Activated T-helper 1 cell treated with anti-CD3 and anti-CD28 coated beads, Interleukin-2, amount 50 U/mL, for 16 hours (primary cell): Measurements from ENCODE around the gene FTCD.
A peak's percentile ranks its signal among the peaks of the same experiment; 100 is the strongest.
"Not testable (repeated sequence)": the region's sequence is repeated elsewhere in the genome, so short reads cannot be mapped to it uniquely, and the experiment has no call there.

Experiments
- DNase-seq, 2 donors: peaks; one replicate each; pipeline ENCODE4 v3.0.0-alpha.2; 2020; ENCODE audit warnings: low read depth in 1 of 2, low spot score in 1 of 2

FTCD gene

GRCh38 chr21:46111857-46112724 lies 43.3 kb downstream of the FTCD start:
- peak in 1 of 2 donors; percentile 2 for DNase-seq

GRCh38 chr21:46111193-46111571 lies 44.2 kb downstream of the FTCD start:
- no peak for DNase-seq

- DNase-seq: no peak
These were observed 44.7 kb downstream of the FTCD start for GRCh38 chr21:46110499-46111192.

GRCh38 chr21:46109313-46110221 lies 45.8 kb downstream of the FTCD start:
- DNase-seq: no peak

GRCh38 chr21:46108827-46109312 lies 46.5 kb downstream of the FTCD start:
- DNase-seq: no peak

- not testable (repeated sequence) for DNase-seq
These were observed 48.0 kb downstream of the FTCD start for GRCh38 chr21:46107376-46107775.

GRCh38 chr21:46104104-46104503 lies 51.3 kb downstream of the FTCD start:
- DNase-seq: no peak

GRCh38 chr21:46100906-46101305 lies 54.5 kb downstream of the FTCD start:
- no peak for DNase-seq

GRCh38 chr21:46100426-46100825 lies 55.0 kb downstream of the FTCD start:
- no peak for DNase-seq

- no peak for DNase-seq
These were observed 55.4 kb downstream of the FTCD start for GRCh38 chr21:46100020-46100419.

- peak in 1 of 2 donors; percentile 3 for DNase-seq
These were observed 55.9 kb downstream of the FTCD start for GRCh38 chr21:46099476-46099875.

GRCh38 chr21:46098303-46099141 lies 56.9 kb downstream of the FTCD start:
- peak in 1 of 2 donors; percentile 3 for DNase-seq

- peak; percentile 23 to 38 for DNase-seq
These were observed 57.8 kb downstream of the FTCD start, which contains the start of gene COL6A2 for GRCh38 chr21:46097336-46098293. TSS of gene COL6A2 (plus strand) at chr21:46098112.

- DNase-seq: no peak
These were observed 58.6 kb downstream of the FTCD start for GRCh38 chr21:46096596-46097335.

- no peak for DNase-seq
These were observed 59.4 kb downstream of the FTCD start for GRCh38 chr21:46095814-46096595.

- DNase-seq: no peak
These were observed 60.2 kb downstream of the FTCD start for GRCh38 chr21:46095083-46095719.
